Stimulated activated CD4-positive, alpha-beta T cell treated with anti-CD3 and anti-CD28 coated beads, Interleukin-1b, Interleukin-23, amount 100 ng/mL, for 1 hour (primary cell): ENCODE measurements around the gene BIN2.
"Not testable (repeated sequence)": the region's sequence is repeated elsewhere in the genome, so short reads cannot be mapped to it uniquely, and the experiment has no call there.

Experiments used
- DNase-seq, 2 donors: peaks; one replicate each; pipeline ENCODE4 v3.0.0-alpha.2; 2020; ENCODE audit warnings: low read depth in 2 of 2

Gene BIN2

DNA sequence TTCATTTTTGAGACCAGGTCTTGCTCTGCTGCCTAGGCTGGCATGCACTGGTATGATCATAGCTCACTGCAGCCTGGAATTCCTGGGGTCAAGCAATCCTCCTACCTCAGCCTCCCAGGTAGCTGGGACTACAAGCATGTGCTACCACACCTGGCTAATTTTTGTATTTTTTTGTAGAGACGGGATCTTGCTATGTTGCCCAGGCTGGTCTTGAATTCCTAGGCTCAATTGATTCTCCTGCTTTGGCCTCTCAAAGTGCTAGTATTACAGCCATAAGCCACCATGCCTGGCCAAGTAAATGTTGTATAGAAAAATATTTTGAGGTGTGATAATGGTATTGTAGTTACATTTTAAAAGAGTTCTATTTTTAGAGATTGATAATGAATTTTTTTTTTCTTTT lies 12.6 kb downstream of the BIN2 start:
- no peak for DNase-seq

DNA sequence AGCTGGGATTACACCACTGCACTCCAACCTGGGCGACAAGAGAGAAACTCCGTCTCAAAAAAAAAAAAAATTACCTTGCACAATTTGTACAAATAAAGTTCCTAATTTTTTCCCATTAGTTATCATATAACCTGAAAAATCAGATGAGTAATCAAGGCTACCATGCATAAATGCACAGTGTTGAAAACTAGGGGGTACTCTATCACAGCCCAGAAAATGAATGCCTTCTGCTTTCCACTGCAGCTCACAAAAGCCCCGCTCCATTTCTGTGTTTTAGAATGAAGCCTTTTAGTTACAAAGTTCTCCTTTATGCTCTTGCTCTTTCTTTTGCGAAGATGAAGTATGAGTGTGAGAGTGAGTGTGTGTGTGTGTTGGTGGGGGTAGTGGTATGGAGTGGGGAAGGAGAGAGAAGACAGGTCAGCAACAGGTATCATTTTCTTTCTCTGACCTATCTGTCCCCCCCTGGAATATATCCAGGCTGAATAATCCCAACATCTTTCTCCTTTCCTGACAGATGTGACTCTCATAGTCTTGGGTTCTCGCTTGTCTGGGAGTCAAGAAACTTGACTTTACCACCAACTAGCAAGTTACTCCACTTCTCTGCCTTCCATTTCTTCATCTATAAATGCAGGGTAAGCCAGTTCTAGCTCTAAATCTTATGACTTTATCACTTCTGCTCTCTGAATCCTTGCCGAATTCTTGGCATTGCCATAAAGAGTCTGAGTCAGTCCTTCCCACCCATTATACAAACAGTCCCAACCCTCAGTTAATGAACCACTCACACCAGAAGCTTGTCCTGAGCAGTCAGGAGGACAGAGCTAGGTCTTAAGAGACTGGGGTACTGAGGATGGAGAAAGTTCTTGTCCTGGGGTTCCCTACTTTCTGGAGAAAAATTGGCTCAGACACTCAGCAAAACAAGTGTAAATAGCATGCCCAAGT lies 16.1 kb downstream of the BIN2 start:
- DNase-seq = no peak

DNA sequence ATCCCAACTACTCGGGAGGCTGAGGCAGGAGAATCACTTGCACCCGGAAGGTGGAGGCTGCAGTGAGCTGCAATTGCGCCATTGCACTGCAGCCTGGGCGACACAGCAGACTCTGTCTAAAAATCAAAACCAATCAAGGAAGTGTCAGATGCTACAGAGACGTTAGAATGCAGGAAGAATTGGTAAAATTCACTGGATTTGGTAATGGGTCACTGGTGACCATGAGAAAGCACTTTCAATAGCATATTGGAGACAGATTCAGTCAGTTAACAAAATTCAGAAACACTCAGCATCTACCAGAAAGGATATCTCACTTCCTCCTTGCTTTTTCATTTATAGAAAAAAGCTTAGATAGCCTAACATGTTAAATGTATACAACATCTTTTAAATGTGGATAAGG lies 17.5 kb downstream of the BIN2 start:
- DNase-seq = no peak

DNA sequence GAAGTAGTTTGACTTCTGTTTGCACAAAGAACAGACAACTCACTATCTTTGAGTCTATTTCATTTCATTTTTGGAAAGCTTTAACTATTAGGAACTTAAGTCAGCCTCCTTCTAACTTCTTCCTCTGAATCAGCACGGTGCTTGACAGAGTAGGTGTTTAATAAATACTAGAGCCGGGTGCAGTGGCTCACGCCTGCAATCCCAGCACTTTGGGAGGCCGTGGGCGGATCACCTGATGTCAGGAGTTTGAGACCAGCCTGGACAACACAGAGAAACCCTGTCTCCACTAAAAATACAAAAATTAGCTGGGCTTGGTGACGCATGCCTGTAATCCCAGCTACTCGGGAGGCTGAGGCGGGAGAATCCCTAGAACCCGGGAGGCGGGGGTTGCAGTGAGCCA lies 23.2 kb downstream of the BIN2 start:
- DNase-seq = not testable (repeated sequence)

DNA sequence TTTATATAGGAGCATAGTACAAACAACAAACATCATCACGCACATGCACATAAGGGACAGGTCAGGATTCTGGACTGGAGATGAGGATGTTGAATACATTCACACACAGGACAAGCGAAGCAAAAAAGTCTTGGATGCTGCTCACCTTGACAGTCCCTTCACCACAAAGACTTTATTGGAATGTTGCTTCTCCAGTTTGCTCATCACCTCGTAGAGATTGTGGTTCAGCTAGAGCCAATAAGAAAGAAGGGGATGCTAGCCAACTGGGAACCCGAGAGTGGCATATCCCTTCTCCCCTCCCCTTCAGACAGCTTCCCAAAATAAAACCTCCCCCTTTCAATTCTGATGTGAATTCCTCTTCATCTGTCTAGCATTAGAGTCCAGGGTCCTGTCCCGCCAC lies 28.3 kb downstream of the BIN2 start:
- DNase-seq = no peak

DNA sequence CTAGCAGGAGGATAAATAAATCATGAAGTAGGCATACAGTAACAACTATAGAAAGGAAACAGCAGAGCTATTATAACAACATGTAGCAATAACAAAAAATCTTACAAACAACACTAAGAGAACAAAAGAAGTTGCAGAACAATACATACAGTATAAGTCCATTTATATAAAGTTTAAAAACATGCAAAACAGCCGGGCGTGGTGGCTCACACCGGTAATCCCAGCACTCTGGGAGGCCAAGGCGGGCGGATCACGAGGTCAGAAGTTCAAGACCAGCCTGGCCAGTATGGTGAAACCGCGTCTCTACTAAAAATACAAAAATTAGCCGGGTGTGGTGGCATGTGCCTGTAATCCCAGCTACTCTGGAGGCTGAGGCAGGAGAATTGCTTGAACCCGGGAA lies 29.9 kb downstream of the BIN2 start:
- DNase-seq = not testable (repeated sequence)

DNA sequence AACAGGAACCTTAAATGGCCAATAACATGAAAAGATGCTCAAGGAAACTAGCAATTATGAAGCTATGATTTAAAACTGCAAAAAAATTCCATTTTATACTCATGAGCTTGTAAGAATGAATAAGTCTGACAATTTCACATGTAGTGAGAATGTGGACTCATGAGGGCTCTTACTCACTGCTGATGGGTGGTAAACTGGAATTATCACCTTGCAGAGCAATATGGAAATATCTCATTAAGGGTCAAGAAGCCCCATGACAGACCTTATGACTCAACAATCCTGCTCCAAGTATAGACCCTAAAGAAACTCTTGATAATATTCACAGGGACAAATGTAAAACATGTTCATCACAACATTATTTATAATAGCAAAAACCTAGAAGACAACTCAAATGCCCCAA lies 30.3 kb downstream of the BIN2 start:
- no peak for DNase-seq

DNA sequence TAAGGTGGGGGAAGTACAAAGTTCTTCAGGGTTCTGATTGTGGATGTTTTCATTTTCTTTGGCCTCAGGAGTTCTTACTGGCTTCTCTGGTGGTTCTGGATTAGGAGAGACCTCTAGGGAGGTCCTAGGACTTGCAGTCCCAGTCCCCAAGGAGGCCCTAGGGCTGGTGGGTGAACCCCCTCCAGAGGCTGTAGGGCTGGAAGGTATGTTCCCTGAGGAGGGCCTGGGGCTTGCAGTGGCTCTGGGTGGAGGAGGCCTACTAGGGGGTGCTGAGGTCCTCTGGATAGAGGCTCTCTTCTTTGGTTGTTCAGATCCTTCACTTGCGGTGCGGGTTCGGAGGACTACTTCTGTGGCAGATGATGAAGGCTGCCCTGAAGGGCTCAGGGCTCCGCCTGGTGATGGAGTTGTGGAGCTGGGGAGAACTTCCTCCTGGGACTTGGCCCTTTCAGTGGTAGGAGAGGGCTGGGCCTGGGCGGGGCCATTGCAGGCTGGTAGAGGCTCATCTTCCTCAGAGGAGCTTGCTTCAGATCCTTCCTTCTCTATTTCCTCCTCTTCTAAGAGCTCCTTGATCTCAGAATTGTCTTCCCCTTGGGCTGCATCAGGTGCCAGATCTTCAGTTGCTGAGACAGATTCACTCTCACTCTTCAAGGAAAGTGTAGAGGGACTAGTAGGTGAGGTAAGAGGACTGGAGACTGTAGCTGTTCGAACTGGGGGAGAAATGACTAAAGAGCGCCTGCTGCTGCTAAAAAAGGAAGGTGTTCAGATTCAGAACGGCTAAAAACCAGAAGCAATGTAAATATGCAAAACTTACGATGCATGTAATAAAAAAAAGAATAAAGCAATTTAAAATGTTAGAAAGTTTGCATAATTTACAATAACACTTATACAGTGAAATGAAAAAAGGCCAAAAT lies 32.1 kb downstream of the BIN2 start:
- DNase-seq = not testable (repeated sequence)

DNA sequence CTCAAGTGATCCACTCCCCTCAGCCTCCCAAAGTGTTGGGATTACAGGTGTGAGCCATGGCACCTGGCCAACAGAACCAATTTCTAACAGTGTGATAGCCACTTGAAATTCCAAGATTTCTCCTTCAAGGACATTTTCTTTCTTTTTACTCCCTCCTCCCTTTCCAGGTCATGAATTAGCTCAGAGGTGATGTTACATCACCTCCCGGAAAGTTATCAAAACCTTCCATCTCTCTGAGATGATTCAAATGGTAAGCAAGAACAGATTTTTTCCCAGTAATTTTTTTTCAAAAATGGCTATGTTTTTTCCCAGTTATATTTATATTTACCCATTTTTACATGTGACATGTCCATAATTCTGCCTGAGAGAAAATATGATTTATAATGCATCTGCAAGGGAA lies 38.1 kb downstream of the BIN2 start:
- DNase-seq = no peak

DNA sequence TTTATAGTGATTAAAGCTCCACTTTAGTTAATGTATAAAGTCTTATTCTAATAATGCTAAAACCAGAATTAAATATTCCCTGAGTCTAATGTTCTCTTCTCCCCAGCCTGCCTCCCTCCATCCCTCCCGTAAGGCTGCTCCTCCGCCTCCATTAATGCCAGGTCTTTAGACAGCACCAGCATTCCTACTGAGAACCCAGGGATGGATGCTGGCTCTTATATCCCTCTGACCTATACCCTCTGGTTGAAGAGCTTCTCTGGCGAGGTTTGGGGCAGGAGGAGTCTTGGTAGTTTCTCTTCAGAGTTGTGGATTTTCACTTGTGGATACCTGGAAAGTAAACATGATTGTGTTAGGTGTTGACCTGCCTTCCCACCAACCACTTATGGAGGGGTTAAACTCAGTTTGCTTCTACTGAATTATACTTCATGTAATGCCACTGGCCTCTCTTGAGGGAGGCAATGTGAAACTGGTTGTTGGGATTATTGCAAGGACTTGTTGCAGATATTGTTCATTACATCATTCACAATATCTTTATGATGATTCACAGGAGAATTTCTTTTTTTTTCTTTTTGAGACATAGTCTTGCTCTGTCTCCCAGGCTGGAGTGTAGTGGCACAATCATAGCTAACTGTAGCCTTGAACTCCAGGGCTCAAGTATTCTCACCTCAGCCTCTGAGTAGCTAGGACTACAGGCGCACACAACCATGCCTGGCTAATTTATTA lies 42.6 kb downstream of the BIN2 start:
- no peak for DNase-seq

DNA sequence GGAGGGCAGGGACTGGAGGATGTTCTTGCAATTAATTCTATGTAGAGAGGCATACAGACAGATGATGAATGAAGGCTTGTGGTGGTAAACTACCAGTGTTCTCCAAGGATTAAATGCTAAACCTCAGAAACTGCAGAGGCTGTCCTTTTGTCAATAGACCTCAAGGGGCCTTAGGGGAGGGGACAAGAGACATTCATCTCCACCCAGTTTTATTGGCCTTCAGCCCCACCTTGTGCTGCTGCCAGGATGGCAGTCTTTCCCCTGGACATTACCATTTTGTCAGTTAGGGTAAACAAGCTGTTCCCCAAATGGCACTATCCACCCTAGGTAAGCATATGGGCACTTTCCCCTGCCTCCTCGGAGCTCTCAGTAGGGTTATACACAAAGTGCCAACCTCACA lies 48.9 kb downstream of the BIN2 start:
- DNase-seq = no peak

DNA sequence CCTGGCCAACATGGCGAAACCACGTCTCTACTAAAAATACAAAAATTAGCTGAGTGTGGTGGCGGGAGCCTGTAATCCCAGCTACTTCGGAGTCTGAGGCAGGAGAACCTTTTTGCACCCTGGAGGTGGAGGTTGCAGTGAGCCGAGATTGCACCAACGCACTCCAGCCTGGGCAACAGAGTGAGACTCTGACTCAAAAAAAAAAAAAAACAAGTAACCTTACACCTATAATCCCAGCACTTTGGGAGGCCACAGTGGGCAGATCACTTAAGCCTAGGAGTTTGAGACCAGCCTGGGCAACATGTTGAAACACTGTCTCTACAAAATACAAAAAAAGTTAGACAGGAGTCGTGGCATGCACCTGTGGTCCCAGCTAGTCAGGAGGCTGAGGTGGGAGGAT lies 51.2 kb downstream of the BIN2 start:
- not testable (repeated sequence) for DNase-seq

DNA sequence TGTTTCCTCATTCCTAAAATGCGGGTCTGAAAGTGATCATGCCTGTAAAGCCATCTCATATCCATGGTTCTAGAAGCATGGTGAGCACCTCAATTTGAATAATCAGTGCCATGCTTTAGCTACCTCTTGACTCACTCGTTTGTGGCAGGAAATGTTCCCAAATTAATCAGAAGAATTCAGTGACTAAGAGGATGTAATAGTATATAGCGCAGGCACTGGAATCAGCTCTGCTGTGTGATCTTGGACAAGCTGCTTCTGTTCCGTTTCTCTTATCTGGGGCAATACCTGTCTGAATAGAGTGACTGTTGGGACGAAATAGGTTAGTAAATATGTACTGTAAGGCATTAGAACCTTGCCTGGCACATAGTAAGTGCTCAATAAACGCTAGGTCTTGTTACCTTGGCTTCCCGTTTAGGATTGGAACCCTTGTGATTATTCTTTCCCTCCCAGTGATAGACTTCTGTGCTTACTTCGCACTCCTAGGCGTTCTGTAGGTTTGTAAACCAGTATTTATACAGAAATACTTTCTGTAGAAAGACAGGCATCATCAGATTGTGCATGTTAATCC lies 52.9 kb downstream of the BIN2 start:
- no peak for DNase-seq

DNA sequence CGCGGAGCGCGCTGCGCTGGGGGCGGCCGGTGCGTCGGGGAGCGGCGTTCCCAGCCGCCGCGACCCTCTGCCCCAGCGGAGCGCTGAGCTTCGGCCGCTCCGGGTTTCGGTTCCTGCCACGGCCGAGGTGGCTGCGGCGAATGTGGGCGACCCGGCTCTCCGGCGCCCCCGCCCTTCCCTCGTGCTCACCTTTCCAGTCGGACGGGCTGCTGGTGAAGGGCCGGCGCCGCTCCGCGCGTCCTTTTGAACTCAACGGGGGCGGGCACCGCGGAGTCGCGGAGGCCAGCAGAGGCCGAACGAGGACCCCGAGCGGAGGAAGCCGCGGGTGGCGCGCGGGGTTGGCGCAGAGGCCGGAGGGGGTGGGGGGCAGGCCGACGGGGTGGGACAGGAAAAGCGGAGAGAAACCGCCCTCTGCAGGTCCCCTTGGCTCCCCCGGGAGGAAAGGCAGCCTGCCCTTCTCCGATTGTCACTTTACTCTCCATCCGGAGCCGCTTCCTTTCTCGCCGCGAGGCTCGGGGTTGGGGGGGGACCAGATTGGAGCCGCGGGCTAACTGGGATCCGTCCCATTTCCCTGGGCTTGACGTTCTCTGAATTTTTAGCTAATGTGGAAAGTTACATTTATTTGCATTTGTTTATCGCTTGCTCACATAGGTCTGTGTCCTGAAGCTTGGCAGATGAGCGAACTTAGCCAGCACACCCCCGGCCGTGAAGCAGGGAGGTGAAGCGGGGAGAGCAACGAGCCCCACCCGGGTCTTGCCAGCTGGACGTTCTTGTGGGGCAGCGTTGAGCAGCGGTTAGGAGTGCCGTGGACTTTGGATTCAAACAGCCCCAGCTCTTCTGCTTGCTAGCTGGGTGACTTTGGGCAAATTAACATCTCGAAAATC lies 53.7 kb downstream of the BIN2 start, which contains the start of gene SMAGP:
TSS of gene SMAGP (minus strand) at position 349 of the 884 bp plus-strand sequence. CDS start 1,137 bp downstream, outside the sequence.
- no peak for DNase-seq

DNA sequence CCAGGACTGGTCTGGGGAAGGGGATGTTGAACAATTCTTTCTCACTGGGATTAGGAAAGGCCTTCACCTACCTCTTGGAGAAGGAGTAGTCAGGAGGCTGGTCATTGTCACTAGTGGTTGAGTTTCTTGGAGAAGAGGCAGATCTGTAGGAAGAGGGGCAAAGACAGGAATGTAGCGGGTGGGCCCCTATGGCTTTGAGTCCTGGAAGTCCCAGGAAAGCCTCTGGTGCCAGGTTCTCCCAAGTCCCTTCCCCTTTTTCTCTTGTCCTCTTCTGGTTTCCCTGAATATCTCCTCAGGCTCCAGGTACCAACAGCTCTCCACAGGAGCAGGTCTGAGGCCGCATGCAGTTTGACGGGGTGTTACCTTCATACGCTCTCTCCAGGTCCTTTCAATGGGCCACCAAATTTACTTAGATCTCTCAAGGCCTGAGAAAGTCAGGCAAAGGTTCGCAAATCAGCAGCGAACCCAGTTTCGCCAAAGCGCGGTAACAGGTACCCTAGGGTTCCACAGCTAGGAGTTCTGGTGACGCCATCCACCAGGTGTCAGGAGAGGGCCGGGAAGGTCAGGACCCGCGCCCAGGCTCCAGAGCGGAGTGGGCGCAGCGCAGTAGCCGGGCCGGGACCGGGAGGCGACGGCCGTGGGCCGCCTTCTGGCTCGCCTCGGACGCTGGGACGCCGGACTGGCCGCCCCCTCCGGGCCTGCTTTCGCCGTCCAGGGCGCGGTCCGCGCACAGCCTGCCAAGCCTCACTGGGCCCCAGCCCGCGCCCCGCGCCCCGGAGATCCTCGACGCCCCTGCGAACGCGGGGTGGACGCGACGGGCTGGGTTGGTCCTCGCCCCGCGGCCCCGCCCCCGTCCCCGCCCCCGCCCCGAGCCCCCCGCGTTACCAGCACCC lies 54.6 kb downstream of the BIN2 start:
- peak; percentile 11 to 29 for DNase-seq

DNA sequence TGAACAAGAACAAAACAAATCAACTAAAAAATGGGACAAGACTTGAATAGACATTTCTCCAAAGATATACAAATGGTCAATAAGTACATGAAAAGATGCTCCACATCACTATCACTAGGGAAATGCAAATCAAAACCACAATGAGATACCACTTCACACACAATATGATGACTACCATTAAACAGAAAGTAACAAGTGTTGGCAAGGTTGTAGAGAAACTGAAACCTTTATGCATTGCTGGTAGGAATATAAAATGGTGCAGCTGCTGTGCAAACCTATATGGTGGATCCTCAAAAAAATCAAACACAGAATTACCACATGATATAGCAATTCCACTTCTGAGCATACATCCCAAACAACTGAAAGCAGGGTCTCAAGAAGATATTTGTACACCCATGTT lies 59.0 kb downstream of the BIN2 start:
- DNase-seq = no peak

DNA sequence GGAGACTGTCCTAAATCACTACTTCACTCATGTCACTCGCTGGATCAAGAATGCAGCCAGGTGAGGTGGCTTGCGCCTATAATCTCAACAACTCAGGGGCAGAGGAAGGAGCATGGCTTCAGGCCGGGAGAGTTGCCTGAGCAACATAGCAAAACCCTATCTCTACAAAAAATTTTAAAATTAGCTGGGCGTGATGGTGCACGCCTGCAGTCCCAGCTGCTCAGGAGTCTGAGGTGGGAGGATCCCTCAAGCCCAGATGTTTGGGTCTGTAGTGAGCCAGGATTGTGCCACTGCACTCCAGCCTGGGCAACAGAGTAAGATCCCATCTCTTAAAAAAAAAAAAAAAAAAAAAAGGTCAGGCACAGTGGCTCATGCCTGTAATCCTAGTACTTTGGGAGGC lies 59.7 kb downstream of the BIN2 start:
- DNase-seq = no peak

DNA sequence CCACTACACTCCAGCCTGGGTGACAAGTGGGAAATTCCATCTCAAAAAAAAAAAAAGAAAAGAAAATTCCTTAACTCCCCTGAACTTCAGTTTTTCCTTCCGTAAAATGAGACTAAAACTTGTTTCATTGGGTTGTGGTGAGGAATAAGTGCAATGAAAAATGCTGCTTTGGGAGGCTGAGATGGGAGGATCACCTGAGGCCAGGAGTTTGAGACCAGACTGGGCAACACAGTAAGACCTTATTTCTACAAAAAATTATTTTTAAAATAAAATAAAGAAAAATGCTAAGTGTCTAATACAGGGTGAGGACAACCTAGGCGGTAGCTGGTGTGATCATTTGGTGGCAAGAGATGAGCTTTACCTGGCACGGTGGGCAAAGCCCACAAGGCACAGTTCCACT lies 60.6 kb downstream of the BIN2 start:
- no peak for DNase-seq

DNA sequence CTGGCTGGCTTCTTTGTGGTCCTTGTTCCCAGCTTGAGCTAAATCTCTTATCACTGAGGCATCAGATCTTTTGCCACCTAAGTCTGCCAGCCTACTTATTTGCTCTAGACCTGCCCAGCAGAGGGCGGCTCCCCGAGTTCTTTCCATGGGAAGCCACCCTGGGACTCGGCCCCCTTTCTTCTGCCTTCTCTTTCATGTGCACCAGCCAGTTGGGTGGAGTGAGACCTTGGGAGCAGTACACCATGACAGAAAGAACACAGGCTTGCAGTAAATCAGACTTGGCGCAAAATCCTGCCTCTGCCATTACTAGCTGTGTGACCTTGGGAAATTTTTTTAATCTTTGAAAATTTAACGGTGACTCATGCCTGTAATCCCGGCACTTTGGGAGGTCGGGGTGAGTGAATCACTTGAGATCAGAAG lies 61.2 kb downstream of the BIN2 start:
- DNase-seq = no peak
